ENCODE measurements around the gene RAB25.

The RAB25 gene

GRCh38 chr1:156090138-156090839 lies 29.3 kb downstream of the RAB25 start:
- Histone ChIP-seq H3K36me3 (ENCODE audit: control insufficient read depth, insufficient read depth, low read length) (no peaks in the 10 kb centered on the region), H3K9ac (no peak overlapping the region), H3K4me3 (ENCODE audit: low read depth, low read length) (no peak overlapping the region), H3K4me1 (no peaks in the 10 kb centered on the region), H3K4me2 (ENCODE audit: low read length) (no peak overlapping the region), H3K27ac (no peak overlapping the region), H2AFZ (no peak overlapping the region), H3K9me3 (ENCODE audit: control insufficient read depth, low read length) (no peaks in the 10 kb centered on the region), H3K79me2 (no peaks in the 10 kb centered on the region), H3K27me3 (ENCODE audit: control insufficient read depth, insufficient read depth, low read length) (no peaks in the 10 kb centered on the region)
- TF ChIP-seq, protein P1, sequence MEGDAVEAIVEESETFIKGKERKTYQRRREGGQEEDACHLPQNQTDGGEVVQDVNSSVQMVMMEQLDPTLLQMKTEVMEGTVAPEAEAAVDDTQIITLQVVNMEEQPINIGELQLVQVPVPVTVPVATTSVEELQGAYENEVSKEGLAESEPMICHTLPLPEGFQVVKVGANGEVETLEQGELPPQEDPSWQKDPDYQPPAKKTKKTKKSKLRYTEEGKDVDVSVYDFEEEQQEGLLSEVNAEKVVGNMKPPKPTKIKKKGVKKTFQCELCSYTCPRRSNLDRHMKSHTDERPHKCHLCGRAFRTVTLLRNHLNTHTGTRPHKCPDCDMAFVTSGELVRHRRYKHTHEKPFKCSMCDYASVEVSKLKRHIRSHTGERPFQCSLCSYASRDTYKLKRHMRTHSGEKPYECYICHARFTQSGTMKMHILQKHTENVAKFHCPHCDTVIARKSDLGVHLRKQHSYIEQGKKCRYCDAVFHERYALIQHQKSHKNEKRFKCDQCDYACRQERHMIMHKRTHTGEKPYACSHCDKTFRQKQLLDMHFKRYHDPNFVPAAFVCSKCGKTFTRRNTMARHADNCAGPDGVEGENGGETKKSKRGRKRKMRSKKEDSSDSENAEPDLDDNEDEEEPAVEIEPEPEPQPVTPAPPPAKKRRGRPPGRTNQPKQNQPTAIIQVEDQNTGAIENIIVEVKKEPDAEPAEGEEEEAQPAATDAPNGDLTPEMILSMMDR (IDR thresholded peaks at IDR 0.05): no peak

DNA sequence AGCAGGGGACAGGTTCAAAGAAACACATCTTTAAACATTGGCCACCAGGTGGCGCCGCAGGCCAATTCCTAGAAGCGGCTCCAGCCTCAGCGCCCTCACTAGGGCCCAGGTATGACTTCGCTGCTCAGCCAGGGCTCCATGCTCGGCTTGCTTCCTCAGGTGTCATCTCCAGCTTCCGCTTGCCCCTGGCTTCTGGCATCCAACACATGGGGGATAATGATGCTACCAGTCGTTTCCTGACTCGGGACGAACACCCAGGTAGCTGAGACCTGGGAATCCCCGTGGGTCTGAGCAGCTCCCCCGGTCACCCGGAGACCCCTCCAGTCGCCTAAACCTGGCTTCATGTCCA lies 29.9 kb downstream of the RAB25 start:
- H3K79me2 ChIP-seq: no peaks in the 10 kb centered on the region
- H3K4me1 ChIP-seq: no peaks in the 10 kb centered on the region
- no peaks in the 10 kb centered on the region for H3K27me3 ChIP-seq (ENCODE audit: control insufficient read depth, insufficient read depth, low read length)
- no peak overlapping the region for H3K9ac ChIP-seq
- H3K4me3 ChIP-seq (ENCODE audit: low read depth, low read length): no peak overlapping the region
- peak overlapping the region; percentile 38 for H2AFZ ChIP-seq
- TF ChIP-seq, protein P1 (IDR thresholded peaks at IDR 0.05): peak; percentile 70
- no peak overlapping the region for H3K4me2 ChIP-seq (ENCODE audit: low read length)
- H3K9me3 ChIP-seq (ENCODE audit: control insufficient read depth, low read length): no peaks in the 10 kb centered on the region
- no peak overlapping the region for H3K27ac ChIP-seq
- H3K36me3 ChIP-seq (ENCODE audit: control insufficient read depth, insufficient read depth, low read length): no peaks in the 10 kb centered on the region

GRCh38 chr1:156091610-156092009 lies 30.6 kb downstream of the RAB25 start:
- Histone ChIP-seq H3K9ac (no peak overlapping the region), H3K79me2 (no peaks in the 10 kb centered on the region), H3K4me1 (no peaks in the 10 kb centered on the region), H3K4me2 (ENCODE audit: low read length) (no peak overlapping the region), H3K27ac (no peak overlapping the region), H2AFZ (no peak overlapping the region), H3K36me3 (ENCODE audit: control insufficient read depth, insufficient read depth, low read length) (no peaks in the 10 kb centered on the region), H3K27me3 (ENCODE audit: control insufficient read depth, insufficient read depth, low read length) (no peaks in the 10 kb centered on the region), H3K9me3 (ENCODE audit: control insufficient read depth, low read length) (no peaks in the 10 kb centered on the region), H3K4me3 (ENCODE audit: low read depth, low read length) (no peak overlapping the region)
- TF ChIP-seq, protein P1 (IDR thresholded peaks at IDR 0.05): no peak

DNA sequence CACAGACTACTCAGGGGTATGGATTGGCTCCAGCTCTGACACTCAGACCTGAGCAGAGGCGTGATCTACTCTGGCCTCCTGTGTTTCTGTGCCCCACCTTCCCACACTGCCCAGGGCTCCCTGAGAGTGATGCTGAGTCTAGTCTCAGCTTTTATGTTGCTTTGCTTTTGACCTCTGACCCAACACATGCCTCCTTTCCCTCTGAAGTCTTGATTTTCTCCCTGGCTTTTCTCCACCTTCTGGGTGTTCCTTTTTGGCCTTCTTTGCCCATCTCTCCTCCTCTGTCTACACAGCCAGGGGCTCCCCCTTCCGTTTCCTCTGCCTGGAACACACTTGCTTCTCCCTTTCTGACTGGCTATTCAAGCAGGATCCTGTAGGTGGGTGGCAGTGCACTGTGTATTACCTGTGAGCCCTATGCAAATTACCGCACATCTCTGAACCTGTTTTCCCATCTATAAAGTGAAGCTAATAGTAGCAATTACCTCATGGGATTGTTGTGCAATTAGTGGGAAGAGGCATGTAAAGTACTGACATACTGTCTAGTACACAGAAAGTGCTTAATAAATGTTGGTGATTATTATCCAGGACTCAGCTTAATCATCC lies 35.0 kb downstream of the RAB25 start:
- Histone ChIP-seq H3K27me3 (ENCODE audit: control insufficient read depth, insufficient read depth, low read length) (no peaks in the 10 kb centered on the region), H3K9ac (no peak overlapping the region), H3K4me1 (no peaks in the 10 kb centered on the region), H3K36me3 (ENCODE audit: control insufficient read depth, insufficient read depth, low read length) (no peaks in the 10 kb centered on the region), H2AFZ (no peak overlapping the region), H3K4me3 (ENCODE audit: low read depth, low read length) (no peak overlapping the region), H3K4me2 (ENCODE audit: low read length) (no peak overlapping the region), H3K27ac (no peak overlapping the region), H3K9me3 (ENCODE audit: control insufficient read depth, low read length) (no peaks in the 10 kb centered on the region), H3K79me2 (no peaks in the 10 kb centered on the region)
- TF ChIP-seq, protein P1 (IDR thresholded peaks at IDR 0.05): no peak
